GM19468 (cell line): ENCODE data around the gene GLP1R.

Experiments
- ATAC-seq: cut with Tn5 transposase; IDR thresholded peaks from one replicate; pipeline ENCODE4 v1.9.1; 2021; ENCODE audit warnings: mild to moderate bottlenecking, moderate library complexity, moderate number of reproducible peaks; ENCODE audit not compliant: unreplicated experiment; ENCODE audit errors: extremely low read depth

Gene GLP1R

GRCh38 chr6:39080246-39080875, 31.8 kb downstream of the GLP1R start:
- no peak for ATAC-seq

DNA sequence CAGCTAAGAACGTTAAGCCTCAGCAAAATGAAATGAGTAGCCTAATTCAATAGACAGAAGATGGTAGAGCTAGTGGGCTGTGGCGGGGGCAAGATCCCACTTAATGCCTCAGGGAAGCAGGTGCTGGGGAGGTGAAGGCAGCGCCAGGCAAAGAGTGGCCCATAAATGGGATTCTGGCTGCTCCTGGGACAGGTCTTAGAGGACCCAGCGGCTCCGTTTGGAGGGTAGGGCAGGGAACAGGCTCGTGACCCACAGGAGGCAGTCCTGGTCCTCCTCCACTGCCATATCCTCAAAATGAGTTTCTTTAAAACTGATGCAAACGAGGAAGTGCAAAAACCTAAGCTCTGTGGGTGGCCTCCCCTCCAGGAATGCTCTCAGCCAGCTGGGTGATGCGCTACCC, 33.7 kb downstream of the GLP1R start:
- ATAC-seq, result no peak

DNA sequence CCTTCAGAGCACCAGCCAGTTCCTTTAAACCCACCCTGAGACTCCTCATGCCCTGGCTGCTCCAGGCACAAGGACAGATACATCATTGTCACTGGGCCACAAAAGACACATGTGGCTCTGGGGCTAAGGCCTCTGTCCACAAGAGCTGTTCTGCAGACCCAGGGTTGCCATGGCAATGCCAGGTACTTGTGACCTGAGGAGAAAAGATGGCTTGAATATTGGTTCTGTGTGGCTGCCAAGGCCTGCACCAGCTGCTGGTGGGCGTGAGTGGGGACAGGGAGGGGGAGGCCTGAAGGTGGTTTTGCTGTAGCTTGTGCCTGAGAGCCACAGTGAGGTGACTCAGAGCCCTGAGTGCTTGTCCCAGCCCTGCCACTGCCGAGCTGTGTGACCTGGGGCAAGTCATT, 34.7 kb downstream of the GLP1R start:
- no peak for ATAC-seq

- ATAC-seq, result no peak
Observed at GRCh38 chr6:39084506-39084905, 35.9 kb downstream of the GLP1R start.

GRCh38 chr6:39085129-39085797, 36.7 kb downstream of the GLP1R start:
- ATAC-seq, result no peak

DNA sequence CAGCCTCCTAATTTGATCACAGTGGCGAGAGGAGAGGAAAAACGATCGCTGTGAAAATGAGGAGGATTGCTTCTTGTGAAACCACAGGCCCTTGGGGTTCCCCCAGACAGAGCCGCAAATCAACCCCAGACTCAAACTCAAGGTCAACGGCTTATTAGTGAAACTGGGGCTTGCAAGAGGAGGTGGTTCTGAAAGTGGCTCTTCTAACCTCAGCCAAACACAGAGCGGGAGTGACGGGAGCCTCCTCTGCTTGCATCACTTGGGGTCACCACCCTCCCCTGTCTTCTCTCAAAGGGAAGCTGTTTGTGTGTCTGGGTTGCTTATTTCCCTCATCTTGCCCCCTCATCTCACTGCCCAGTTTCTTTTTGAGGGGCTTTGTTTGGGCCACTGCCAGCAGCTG, 37.7 kb downstream of the GLP1R start:
- ATAC-seq, result no peak

- no peak for ATAC-seq
Observed at GRCh38 chr6:39086711-39087110, 38.1 kb downstream of the GLP1R start.

DNA sequence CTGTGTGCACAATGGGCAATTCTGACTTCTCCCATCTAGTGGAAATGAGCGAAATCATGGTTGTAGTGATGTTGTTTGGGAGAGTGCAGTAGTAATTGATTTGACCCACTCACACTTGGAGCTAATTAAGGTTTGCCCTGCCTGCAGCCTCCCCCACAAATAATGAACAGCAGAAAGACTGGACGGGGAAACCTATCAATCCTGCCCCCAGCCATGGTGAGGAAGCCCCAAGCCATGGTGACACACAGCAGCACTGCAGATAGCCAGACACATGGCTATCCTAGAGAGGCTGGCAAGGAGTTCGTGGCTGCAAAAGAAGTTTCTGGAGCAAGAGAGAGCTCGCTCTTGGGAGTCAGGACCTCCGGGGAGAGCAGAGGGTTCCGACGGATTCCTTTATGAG, 38.6 kb downstream of the GLP1R start:
- no peak for ATAC-seq

GRCh38 chr6:39088331-39088730, 39.8 kb downstream of the GLP1R start:
- no peak for ATAC-seq

DNA sequence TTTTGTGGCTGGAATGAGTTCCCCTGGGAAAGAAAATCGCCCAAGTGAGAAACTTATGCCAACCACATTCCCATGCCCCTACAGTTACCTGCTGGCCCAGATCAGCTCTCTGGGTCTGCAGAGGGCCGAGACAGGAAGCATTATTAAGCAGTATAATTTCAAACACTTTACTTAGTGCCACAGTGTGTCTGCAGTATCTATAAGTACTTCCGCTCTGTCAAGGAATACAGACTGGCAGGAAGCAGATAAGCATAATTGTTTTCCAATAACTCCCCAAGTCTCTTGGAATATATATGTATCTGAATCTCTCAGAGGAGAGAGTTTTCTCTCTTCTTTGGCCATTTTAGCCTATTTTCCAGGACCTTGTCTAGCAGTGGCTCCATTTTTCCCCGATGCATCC, 41.5 kb downstream of the GLP1R start:
- ATAC-seq, result no peak

GRCh38 chr6:39091220-39091619, 42.6 kb downstream of the GLP1R start:
- ATAC-seq, result no peak

DNA sequence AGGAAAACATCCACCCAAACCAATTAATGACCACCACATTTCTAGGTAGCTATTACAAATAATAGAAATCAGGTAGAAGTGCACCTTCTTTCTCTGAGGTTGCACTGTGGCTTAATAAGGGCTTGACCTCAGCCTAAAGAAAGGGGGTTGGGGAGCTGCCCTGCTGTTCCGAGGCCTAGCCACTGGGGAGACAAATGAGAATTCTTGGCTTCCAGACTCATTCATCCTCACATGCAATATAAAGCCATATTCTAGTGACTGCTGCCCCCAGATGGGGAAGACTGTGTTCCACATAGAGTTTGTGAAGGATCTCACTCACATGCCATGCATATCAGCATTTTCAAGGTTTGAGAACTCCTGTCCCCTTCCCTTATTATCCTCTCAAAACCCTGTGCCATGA, 43.5 kb downstream of the GLP1R start:
- ATAC-seq, result no peak

DNA sequence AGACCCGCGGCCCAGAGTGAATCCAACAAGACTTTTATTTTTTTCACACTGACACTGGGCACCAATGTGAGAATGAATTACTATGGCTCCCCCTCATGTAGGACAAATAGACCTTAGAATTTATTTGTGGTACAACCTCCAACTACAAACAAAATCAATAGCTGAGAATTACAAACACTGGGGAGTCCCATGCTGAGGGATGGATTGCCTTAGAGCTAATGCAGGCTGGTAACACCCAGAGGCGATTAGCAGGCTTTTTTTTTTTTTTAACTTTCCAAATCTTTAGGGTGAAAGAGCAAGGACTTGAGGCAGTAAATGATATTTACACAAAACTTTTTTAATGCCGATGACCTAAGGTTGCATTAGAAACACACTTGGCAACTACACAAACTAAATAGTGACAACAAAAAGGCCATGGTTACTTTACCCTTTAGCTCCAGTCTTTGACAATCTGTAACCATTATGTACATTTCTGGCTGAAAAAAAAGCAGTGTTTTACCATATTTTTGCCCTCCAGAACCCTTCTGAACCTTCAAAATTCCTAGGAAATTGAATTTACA, 44.6 kb downstream of the GLP1R start:
- ATAC-seq, result no peak

GRCh38 chr6:39095578-39095977, 47.0 kb downstream of the GLP1R start:
- no peak for ATAC-seq

DNA sequence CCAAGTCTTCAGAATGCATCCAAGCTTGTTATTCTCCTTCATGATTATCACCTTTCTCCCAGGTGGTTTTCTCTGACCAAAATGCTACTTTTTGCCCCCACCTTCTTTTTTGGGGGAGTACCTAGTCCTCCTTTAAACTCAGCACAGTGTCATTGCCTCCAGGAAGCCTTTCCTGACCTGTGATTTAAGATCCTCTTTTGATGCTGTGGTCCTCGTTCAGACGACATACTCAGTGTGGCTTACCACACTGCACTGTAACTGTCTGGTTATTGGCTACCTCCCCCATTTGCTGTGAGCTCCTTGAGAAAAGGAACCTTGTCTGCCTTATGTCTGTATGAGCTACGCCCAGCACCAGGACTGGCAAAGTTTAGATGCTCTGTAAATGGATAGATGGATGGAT, 51.8 kb downstream of the GLP1R start:
- ATAC-seq, result no peak

DNA sequence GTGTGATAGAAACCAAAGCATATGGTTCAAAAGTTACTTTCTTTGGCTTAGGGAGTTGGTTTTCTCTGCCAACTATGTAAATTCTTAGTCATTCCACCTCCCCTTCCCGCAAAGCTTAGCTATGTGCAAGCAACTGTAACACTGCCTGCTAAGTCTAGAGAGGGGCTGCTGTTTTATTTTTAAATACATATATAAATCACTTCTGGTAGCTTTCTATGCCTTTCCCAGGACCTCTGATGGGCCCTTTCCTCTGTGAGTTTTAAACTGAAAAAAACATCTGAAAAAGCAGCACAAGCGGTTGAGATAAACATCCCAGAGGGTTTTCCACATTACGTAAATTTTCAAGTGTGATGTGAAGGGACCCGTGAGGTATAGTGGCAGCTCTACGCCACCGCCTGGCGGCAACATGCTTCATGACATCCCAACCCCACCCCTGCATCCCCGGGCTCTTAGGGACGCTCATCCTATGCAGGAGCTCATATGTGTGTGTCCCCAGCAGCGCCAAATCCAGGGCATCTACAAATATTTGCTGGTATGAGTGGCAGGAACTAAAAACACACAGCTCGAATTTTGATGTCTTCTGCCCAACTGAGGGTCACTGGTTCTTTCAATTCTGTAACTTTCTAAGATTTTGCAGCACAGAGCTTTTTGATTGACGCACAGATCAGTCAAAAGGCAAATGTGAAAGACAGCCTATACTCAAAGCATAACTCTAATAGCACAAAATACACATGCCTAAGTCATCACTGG, 53.7 kb downstream of the GLP1R start:
- ATAC-seq, result no peak

DNA sequence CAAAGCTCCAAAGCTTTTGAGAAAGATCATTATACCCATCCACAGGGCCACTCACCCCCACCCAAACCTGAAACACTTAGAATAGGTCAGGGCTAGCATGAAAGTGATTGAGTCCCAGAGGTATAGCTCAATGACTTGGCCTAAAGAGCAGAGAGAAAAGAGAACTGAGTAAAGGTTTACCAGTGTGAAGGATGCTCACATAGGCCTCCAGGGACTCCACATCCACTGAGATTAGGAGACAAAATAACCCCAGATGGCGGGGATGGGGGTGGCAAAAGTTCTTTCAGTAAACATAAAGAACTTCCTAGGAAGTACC, 54.2 kb downstream of the GLP1R start:
- ATAC-seq, result no peak

- no peak for ATAC-seq
Observed at GRCh38 chr6:39104528-39104927, 55.9 kb downstream of the GLP1R start.

DNA sequence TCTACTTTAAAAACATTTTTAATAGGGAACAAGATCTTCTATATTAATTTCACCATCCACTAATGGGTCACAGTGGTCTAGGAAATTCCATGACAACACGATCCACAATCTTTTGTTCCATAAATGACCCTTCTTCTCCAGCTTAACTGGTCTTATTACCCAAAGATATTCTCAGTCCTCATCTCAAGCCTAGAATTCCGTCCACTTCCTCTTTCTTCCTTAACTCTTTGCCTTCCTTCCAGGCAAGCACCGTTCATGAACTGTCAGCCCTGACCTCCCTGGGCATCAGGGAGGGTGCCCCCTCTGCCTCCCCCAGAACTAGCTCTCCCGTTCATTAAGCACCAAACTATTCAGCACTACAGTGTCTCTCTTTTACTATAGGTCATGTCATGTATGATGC, 58.5 kb downstream of the GLP1R start:
- no peak for ATAC-seq

DNA sequence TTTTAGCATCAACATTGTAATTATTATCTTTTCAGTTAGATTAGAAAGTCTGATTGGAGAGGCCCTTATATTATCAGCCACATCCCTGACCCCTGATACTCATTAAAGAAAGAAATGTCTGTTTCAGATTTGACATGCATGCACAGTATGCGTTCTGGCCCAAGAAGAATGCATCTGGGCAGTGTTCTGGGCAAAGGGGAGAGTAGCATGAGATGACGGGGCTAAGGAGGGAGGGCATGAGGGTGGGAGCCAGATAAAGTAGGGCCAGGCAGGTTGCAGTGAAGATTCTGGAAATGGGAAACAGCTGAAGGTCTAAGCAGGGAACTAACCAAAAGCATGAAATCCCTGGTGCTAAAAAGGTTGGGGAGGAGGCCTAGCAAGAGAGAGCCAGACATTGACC, 59.1 kb downstream of the GLP1R start:
- no peak for ATAC-seq

DNA sequence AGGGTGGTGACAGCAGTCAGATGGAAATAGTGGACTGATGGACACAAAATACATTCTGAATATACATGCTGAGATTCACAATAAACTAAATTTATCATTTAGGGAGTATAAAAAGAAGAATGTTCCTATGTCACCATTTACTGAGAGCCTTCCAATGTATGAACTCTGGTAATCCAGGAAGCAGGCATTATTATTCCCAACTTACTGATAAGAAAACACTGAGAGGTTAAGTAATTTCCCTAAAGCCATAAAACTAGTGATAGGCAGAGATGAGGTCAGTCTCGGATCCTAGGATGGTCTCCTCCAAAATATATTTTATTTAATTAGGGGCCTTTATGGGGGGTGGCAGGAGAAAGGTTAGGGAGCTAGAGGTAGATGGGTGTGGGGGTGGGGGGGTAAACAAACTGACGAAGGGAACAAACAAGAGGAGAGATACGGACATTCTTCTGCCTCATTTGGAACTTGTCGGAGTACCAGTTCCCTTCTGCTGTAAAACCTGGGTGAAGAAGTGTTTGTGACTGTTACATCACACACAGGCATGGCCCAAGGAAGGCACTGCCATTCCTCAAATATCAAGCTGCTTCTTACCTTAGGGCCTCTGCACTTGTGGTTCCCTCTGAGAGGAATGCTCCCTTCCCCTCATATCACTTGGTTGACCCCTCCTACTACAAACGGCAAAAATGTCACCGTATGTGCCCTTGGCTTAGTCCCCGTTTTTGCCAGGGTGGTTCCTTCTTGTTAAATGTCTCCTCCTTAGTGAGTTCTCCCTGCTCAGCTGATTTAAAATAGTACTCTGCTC, 59.7 kb downstream of the GLP1R start:
- no peak for ATAC-seq
